Measurements from ENCODE around the gene CPT1B.

The CPT1B gene

DNA sequence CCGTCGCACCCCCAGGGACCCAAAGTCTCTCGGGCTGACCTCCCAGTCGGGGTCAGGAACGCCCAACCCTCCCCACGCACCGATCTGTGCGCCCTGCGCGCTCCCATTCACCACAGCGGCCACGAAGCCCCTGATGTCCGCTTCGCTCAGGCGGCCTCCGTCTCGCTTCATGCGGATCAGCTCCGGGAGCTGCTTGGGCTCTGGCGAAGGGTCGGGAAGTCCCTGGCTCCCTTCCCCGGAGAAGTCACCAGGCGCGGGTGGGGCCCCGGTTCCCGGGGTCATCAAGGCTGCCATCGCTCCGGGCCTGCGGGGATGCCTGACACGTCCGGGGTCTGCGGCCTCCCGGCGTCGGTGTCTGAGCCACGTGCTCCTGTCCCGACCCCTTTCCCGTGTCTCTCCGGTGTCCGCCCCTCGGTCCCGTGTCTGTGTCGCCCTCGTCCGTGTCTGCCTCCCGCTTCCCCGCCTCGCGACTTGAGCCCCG, 48.8 kb downstream of the CPT1B start:
- Histone ChIP-seq H3K4me1 (ENCODE audit: control insufficient read depth in 1 of 2, insufficient read depth in 2 of 2, low read length in 2 of 2) (peaks cover 7 to 54% of the 10 kb centered on the region in 2 donors), H3K27me3 (ENCODE audit: low read depth, low read length) (no peaks in the 10 kb centered on the region), H3K9me3 (ENCODE audit: control insufficient read depth in 1 of 2, low read length in 2 of 2) (no peaks in the 10 kb centered on the region)

GRCh38 chr22:50528682-50529415, 49.4 kb downstream of the CPT1B start:
- Histone ChIP-seq H3K36me3 (ENCODE audit: control insufficient read depth in 1 of 2, insufficient read depth in 2 of 2, low read length in 2 of 2) (peaks cover 3% of the 10 kb centered on the region in 2 donors), H3K27me3 (ENCODE audit: low read depth, low read length) (no peaks in the 10 kb centered on the region), H3K9me3 (ENCODE audit: control insufficient read depth in 1 of 2, low read length in 2 of 2) (no peaks in the 10 kb centered on the region), H3K4me1 (ENCODE audit: control insufficient read depth in 1 of 2, insufficient read depth in 2 of 2, low read length in 2 of 2) (peaks cover 10 to 60% of the 10 kb centered on the region in 2 donors), H3K27ac (ENCODE audit: low read length) (peak overlapping the region; percentile 45), H3K4me3 (ENCODE audit: low read depth in 1 of 2, low read length in 2 of 2) (peak overlapping the region; percentile 42 to 56)

More for the DNA sequence above, 48.8 kb downstream of the CPT1B start:
- H3K27ac ChIP-seq (ENCODE audit: low read length), result peak overlapping the region; percentile 45
- H3K4me3 ChIP-seq (ENCODE audit: low read depth in 1 of 2, low read length in 2 of 2), result peak overlapping the region; percentile 42 to 56
- H3K36me3 ChIP-seq (ENCODE audit: control insufficient read depth in 1 of 2, insufficient read depth in 2 of 2, low read length in 2 of 2), result peaks cover 3% of the 10 kb centered on the region in 2 donors

DNA sequence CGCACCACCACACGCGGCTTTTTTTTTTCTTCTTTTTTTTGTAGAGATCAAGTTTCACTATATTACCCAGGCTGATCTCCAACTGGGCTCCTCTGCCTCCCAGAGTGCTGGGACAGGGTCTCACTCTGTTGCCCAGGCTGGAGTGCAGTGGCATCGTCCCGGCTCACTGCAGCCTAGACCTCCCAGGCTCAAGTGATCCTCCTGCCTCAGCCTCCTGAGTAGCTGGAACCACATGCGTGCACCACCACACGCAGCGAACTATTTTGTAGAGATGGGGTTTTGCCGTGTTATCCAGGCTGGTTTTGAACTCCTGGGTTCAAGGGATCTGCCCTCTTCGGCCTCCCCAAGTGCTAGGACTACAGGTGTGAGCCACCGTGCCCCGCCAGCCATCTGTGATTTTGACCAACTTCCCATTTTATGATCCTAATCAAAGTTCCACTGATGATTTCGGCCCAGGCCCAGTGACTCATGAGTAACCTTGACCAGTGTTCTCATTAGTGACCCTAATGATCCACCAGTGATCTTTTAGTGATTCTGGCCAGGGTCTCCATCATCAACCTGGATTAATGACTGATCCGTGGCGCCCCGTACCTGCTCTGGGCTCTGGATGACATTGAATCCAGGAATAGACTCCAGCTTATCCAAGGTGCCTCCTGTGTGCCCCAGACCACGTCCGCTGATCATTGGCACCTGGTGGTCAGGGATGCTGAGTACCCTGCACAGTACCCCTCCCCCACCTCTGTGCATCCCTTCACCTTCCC, 50.1 kb downstream of the CPT1B start:
- peak overlapping the region; percentile 45 for H3K27ac ChIP-seq (ENCODE audit: low read length)
- H3K4me1 ChIP-seq (ENCODE audit: control insufficient read depth in 1 of 2, insufficient read depth in 2 of 2, low read length in 2 of 2), result peaks cover 10 to 62% of the 10 kb centered on the region in 2 donors
- peak overlapping the region; percentile 11 to 42 for H3K4me3 ChIP-seq (ENCODE audit: low read depth in 1 of 2, low read length in 2 of 2)
- H3K9me3 ChIP-seq (ENCODE audit: control insufficient read depth in 1 of 2, low read length in 2 of 2), result no peaks in the 10 kb centered on the region
- H3K27me3 ChIP-seq (ENCODE audit: low read depth, low read length), result no peaks in the 10 kb centered on the region
- peaks cover 3 to 7% of the 10 kb centered on the region in 2 donors for H3K36me3 ChIP-seq (ENCODE audit: control insufficient read depth in 1 of 2, insufficient read depth in 2 of 2, low read length in 2 of 2)

- H3K36me3 ChIP-seq (ENCODE audit: control insufficient read depth in 1 of 2, insufficient read depth in 2 of 2, low read length in 2 of 2), result peaks cover 7 to 17% of the 10 kb centered on the region in 2 donors
- H3K27ac ChIP-seq (ENCODE audit: low read length), result peak overlapping the region; percentile 63
- H3K4me3 ChIP-seq (ENCODE audit: low read depth in 1 of 2, low read length in 2 of 2), result peak overlapping the region; percentile 52 to 82
- H3K4me1 ChIP-seq (ENCODE audit: control insufficient read depth in 1 of 2, insufficient read depth in 2 of 2, low read length in 2 of 2), result peaks cover 10 to 56% of the 10 kb centered on the region in 2 donors
- H3K27me3 ChIP-seq (ENCODE audit: low read depth, low read length), result no peaks in the 10 kb centered on the region
- no peaks in the 10 kb centered on the region for H3K9me3 ChIP-seq (ENCODE audit: control insufficient read depth in 1 of 2, low read length in 2 of 2)
These were observed 51.1 kb downstream of the CPT1B start for GRCh38 chr22:50526834-50527801.

- Histone ChIP-seq H3K27ac (ENCODE audit: low read length) (peak overlapping the region; percentile 63), H3K4me1 (ENCODE audit: control insufficient read depth in 1 of 2, insufficient read depth in 2 of 2, low read length in 2 of 2) (peaks cover 10 to 48% of the 10 kb centered on the region in 2 donors), H3K27me3 (ENCODE audit: low read depth, low read length) (no peaks in the 10 kb centered on the region), H3K36me3 (ENCODE audit: control insufficient read depth in 1 of 2, insufficient read depth in 2 of 2, low read length in 2 of 2) (peaks cover 11 to 26% of the 10 kb centered on the region in 2 donors), H3K9me3 (ENCODE audit: control insufficient read depth in 1 of 2, low read length in 2 of 2) (no peaks in the 10 kb centered on the region), H3K4me3 (ENCODE audit: low read depth in 1 of 2, low read length in 2 of 2) (peak overlapping the region; percentile 52 to 82)
These were observed 52.0 kb downstream of the CPT1B start for GRCh38 chr22:50526108-50526833.

GRCh38 chr22:50525858-50526107, 52.4 kb downstream of the CPT1B start:
- Histone ChIP-seq H3K9me3 (ENCODE audit: control insufficient read depth in 1 of 2, low read length in 2 of 2) (no peaks in the 10 kb centered on the region), H3K27me3 (ENCODE audit: low read depth, low read length) (no peaks in the 10 kb centered on the region), H3K4me1 (ENCODE audit: control insufficient read depth in 1 of 2, insufficient read depth in 2 of 2, low read length in 2 of 2) (peaks cover 10 to 43% of the 10 kb centered on the region in 2 donors), H3K27ac (ENCODE audit: low read length) (no peak overlapping the region), H3K4me3 (ENCODE audit: low read depth in 1 of 2, low read length in 2 of 2) (peak overlapping the region; percentile 52 to 82), H3K36me3 (ENCODE audit: control insufficient read depth in 1 of 2, insufficient read depth in 2 of 2, low read length in 2 of 2) (peaks cover 11 to 30% of the 10 kb centered on the region in 2 donors)

DNA sequence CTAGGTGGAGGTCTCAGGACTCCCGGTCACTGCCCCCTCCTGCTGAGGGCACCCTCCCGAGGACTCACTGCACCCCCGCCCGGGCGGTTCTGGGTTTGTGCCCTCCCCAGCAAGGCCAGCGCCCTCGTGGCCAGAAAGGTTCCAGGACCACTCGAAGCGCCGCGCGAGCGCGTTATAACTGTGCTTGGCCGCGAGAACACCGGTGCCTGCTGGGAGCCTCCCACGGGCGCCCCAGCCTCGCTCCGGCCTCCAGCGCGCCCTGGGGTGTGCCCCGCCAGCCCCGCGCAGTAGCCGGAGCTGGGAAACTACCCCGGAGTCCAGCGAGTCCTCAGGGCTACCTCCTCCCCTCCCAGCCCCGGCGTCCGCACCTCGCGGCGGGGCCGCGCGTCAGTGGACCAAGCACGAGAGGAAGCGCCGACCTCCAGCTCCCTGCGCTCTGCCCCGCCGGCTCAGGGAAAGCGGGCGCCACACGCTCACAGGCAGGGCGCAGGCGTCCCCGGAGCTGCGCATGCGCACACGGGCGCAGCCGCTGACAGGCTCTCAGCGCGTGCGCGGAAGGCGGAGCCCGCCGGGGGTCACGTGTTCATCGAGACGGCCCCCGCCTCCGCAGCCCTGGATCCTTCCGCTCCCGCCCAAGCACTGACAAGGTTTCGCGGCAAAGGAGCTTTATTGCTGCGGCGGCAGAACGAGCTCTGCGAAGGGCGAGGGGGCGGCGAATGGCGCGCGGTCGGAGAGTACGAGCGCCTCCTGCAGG, 52.9 kb downstream of the CPT1B start, which contains the start of gene SCO2:
Gene SCO2 (minus strand): TSS at position 495 of the 754 bp plus-strand sequence. CDS start 1,187 bp downstream, outside the sequence.
- Histone ChIP-seq H3K36me3 (ENCODE audit: control insufficient read depth in 1 of 2, insufficient read depth in 2 of 2, low read length in 2 of 2) (peaks cover 11 to 30% of the 10 kb centered on the region in 2 donors), H3K27ac (ENCODE audit: low read length) (peak within 1 kb of the TSS; percentile 63), H3K4me1 (ENCODE audit: control insufficient read depth in 1 of 2, insufficient read depth in 2 of 2, low read length in 2 of 2) (peaks cover 10 to 38% of the 10 kb centered on the region in 2 donors), H3K9me3 (ENCODE audit: control insufficient read depth in 1 of 2, low read length in 2 of 2) (no peaks in the 10 kb centered on the region), H3K4me3 (ENCODE audit: low read depth in 1 of 2, low read length in 2 of 2) (peak within 1 kb of the TSS; percentile 67 to 82), H3K27me3 (ENCODE audit: low read depth, low read length) (no peaks in the 10 kb centered on the region)

GRCh38 chr22:50524676-50525103, 53.5 kb downstream of the CPT1B start:
- Histone ChIP-seq H3K36me3 (ENCODE audit: control insufficient read depth in 1 of 2, insufficient read depth in 2 of 2, low read length in 2 of 2) (peaks cover 11 to 27% of the 10 kb centered on the region in 2 donors), H3K4me3 (ENCODE audit: low read depth in 1 of 2, low read length in 2 of 2) (peak overlapping the region; percentile 67 to 82), H3K4me1 (ENCODE audit: control insufficient read depth in 1 of 2, insufficient read depth in 2 of 2, low read length in 2 of 2) (peaks cover 10 to 34% of the 10 kb centered on the region in 2 donors), H3K27me3 (ENCODE audit: low read depth, low read length) (no peaks in the 10 kb centered on the region), H3K9me3 (ENCODE audit: control insufficient read depth in 1 of 2, low read length in 2 of 2) (no peaks in the 10 kb centered on the region), H3K27ac (ENCODE audit: low read length) (peak overlapping the region; percentile 60)

DNA sequence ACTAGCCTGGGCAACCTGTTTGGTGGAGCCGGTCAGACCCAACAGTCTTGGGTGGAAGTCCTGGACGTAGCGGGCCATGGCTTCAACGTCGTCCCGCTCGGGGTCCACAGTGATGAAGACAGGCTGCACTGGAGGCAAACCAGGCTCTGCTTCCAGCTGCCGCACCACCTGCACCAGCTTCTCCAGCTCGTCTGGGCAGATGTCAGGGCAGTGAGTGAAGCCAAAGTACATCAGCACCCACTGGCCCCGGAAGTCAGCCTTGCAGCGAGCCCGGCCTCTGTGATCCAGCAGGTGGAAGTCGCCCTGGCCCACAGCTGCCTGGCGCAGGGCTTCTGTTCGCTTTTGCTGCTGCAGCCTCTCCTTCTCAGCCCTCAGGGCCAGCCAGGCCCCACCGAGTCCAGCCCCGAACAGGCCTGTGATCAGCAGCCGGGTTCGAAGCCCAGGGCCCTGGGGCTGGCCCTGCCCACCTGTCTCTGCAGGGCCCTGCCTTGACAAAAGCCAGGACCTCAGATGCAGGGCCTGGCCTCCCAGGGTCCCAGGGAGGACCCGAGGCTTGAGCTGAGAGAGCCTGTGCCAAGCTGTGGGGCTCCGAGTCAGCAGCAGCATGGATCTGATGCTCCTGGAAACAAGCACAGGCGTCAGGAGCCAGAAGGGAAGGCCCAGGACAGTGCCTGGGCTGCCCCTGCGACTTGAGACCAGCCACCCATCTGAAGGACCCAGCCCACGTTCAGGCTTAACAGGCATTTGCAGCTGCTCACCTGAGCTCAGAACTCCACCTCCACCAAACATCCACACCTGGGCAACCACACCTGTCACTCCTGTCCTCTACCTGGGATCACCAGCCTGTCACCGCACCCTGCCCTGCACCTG, 54.2 kb downstream of the CPT1B start:
- H3K4me1 ChIP-seq (ENCODE audit: control insufficient read depth in 1 of 2, insufficient read depth in 2 of 2, low read length in 2 of 2), result peaks cover 10 to 31% of the 10 kb centered on the region in 2 donors
- no peaks in the 10 kb centered on the region for H3K9me3 ChIP-seq (ENCODE audit: control insufficient read depth in 1 of 2, low read length in 2 of 2)
- peak overlapping the region; percentile 60 for H3K27ac ChIP-seq (ENCODE audit: low read length)
- H3K36me3 ChIP-seq (ENCODE audit: control insufficient read depth in 1 of 2, insufficient read depth in 2 of 2, low read length in 2 of 2), result peaks cover 16 to 32% of the 10 kb centered on the region in 2 donors
- no peaks in the 10 kb centered on the region for H3K27me3 ChIP-seq (ENCODE audit: low read depth, low read length)
- H3K4me3 ChIP-seq (ENCODE audit: low read depth in 1 of 2, low read length in 2 of 2), result peak overlapping the region; percentile 67 to 82
